Activated CD4-positive, alpha-beta T cell treated with anti-CD3 and anti-CD28 coated beads, Interleukin-2, Interleukin-4, amounts not matched to agents 100 ng/mL and 50 ng/mL, durations not matched to agents 16 hours and 8 hours (primary cell): ENCODE results near the gene NDUFV2.
"Not testable (repeated sequence)": the region's sequence is repeated elsewhere in the genome, so short reads cannot be mapped to it uniquely, and the experiment has no call there.

Experiments used
- DNase-seq: peaks from one replicate; pipeline ENCODE4 v3.0.0-alpha.2; 2020; ENCODE audit warnings: low spot score

Gene NDUFV2

DNA sequence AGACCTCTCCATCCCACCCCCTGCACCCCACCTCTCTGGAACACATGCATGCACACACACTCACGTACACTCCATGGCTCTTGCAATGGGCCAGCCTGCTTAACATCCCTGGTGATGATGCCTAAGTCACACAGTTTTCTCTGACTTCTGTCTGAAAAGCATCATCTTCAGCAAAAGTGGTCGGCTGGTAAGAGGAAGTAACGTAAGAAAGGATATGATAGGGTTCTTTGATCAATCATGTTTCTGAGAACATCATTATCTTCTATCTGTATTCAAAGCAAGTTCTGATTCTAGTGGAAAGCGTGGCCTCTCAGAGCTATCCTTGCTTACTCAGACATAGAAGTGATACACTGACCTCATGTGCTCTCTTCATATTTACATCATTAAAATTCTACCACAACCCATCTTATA is 11.4 kb upstream of the NDUFV2 start:
- peak; percentile 83 for DNase-seq

DNA sequence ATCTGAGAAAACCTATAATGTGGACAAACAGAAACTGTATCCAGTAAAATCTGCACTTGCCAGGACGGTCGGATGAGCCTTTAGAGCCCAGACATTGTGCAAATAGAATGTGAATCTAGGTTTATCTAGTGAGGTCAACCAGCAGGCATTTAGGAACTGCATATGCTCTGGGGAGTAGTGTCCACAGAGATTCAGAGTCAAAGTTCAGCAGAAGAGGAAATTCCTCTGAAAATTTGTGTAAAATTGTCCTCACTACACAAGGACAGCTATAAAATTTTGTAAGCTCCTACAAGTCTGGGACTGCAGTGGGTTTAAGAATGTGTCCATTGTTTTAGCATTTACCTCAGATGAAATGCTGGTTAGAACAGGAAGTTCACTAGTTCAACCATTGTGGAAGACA is 9.8 kb upstream of the NDUFV2 start:
- DNase-seq = no peak

DNA sequence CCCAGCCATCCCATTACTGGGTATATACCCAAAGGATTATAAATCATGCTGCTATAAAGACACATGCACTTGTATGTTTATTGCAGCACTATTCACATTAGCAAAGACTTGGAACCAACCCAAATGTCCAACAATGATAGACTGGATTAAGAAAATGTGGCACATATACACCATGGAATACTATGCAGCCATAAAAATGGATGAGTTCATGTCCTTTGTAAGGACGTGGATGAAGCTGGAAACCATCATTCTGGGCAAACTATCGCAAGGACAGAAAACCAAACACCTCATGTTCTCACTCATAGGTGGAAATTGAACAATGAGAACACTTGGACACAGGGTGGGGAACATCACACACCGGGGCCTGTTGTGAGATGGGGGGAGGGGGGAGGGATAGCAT is 9.4 kb upstream of the NDUFV2 start:
- DNase-seq = not testable (repeated sequence)

DNA sequence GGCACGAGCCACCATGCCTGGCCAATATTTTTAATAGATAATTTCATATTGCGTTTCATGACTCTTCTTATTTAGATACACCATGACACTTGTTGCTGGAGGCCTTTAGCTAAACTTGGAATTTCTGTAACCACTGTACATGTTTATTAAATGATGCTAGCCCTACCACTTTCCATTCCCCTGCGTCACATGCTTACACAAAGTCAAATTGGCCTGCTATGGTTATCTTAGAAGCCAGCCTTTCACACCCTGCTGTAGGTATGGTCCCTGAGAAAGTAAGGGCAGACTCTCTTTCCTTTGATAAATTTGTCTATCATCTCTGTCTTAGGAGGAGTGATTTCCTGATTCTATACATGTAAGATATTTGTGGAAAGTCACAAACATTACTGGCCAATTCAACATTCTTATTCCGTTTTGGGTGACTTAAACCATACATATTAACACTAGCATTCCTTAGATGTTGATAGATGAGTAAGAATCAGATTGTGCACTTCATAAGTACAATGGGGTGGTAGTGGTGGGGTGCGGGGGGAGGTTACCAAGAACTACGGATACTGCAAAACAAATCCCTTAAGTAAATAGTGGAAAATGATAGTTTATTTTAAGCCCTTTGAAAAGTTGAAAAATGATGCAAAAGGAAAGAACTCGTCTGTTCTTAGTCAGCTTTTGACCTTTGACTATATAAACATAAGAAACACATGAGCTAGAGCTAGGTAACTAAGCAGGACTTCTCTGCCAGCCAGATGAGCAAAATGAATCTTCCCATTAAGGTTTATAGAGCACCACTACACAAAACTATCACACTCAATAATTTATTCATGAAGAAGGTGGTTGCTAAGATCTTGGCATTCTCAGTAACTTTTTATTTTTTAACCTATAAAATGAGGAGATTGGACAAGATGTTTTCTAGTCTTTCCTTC is 7.9 kb upstream of the NDUFV2 start:
- peak; percentile 69 for DNase-seq

DNA sequence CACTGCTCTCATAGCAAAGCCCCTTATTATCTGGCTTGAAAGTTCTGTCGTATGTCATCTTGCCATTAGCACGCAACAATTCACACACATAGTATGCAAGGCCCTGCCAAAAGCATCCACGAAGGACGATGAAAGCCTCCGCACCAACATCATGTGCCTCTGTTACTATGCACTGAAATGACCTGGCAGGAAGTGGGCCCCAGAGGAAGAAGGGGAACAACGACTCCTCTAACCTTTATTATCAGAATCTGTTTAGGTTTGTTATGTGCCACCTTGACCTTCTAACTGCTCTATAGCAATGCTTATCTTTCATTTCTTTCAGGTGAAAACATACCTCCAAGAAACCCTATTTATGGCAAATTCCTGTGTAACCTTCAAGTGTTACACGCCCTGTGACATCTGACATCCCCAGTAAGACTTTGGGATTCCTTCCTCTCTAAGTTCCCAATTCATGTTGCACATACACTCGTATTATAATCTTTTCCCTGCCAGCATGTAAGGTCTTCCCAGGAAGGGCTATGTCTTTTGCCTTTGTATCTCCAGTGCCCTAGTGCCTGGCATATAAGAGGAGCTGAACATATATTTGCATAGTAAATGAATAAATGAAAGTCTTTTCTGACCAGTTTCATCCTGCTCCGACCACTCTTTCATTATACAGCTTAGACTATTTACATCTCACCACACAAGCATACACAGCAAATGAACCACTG is 7.0 kb upstream of the NDUFV2 start:
- peak; percentile 87 for DNase-seq

DNA sequence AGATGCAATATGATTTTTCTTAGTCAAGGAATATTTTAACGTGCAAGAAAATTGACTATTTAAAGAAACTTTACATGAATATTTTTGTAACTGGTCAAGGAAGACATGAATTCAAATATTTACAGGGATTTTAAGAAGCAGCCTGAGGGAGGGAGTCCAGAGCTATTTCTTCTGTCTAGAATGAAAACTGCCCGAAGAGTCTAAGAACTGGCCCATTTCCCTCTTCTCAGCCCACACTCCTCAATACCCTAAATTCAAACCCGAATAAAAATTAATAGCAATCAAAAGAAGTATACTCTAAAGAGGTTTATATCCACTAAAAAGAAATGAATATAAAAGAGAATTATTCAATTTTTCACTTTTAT is 6.5 kb upstream of the NDUFV2 start:
- no peak for DNase-seq

DNA sequence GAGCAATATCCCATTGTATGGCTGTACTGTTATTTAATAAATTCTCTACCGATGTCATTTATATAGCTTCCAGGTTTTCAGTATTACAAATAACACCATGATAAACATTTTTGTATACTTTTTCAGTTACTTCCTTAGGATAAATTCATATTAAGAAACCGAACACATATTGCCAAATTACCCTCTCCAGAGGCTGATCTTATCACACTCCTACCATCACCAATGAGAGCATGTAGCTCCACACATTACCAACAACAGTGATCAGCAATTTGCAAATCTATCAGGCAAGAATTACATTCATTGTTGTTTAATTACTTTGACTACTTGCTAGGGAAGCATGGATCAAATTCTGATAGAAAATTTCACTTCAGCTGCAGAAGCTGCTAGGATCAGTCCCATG is 5.8 kb upstream of the NDUFV2 start:
- no peak for DNase-seq

DNA sequence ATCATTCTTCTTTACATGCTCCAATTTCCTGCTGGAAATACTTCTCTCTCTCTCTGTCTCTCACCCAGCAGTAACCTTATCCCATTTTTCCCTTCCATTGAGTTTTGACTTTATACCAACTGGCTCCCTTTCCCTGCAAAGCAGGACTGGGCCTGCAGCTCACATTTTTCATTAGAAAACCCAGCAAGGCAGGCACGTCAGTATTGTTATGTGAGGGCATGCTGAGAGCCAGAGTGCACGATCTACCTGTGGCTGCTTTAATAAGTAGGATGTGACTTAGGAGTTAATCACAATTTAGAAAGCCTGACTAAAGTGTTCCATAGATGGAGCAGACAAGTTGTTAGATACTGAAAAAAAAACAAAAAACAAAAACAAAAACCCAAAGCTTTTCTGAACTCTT is 5.2 kb upstream of the NDUFV2 start:
- no peak for DNase-seq

DNA sequence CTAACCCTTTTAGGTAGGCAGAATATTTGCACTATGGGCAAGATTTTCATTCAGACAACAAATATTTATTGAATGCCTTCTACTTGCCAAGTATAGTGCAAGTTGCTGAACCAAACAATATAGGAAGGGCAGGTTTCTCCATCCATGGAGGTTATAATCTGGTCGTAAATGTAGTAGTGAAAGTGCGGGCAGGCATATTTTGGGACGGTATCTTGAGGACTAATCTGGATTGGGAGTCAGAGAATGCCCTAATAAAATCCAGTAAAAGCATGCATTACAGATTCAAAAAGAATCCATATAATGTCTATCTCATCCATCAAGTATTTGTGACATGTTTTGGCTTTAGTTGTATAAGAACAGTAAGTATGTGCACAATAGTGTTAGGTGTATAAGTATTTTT is 1.7 kb upstream of the NDUFV2 start:
- DNase-seq = no peak

DNA sequence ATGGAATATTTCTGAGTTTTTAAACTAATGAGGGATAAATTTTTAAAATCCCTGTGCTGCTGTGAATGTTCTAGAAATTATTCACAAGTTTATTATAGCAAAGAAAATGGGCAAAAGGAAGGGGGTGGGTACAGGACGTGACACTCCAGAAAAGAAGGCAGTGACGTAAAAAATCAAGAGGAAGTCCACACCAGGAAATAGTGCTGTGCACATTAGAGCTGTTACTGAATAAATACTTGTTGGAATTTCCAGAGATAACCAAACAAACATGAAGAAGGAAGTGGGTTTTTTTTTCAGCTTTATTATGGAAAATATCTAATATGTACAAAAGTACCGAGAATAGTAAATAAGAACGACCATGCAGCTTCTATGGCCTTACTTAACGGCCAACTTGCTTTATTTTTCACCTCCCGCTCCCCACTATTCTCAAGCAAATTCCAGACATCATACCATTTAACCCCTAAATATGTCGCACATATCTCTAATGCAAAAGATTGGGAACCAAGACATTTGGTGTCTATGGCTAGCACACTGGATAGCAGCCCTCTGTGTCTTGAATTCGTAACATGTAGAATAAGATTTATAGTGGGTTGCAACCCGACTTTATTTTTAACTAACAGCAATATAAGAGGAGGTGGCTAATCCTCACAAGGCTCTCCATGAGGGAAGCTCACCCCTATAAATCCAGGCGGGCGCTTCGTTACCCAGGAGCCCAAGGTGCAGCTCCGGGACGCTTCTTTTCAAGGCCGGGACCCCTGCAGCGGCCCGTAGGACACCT is 580 bp upstream of the NDUFV2 start:
- DNase-seq = peak; percentile 66

DNA sequence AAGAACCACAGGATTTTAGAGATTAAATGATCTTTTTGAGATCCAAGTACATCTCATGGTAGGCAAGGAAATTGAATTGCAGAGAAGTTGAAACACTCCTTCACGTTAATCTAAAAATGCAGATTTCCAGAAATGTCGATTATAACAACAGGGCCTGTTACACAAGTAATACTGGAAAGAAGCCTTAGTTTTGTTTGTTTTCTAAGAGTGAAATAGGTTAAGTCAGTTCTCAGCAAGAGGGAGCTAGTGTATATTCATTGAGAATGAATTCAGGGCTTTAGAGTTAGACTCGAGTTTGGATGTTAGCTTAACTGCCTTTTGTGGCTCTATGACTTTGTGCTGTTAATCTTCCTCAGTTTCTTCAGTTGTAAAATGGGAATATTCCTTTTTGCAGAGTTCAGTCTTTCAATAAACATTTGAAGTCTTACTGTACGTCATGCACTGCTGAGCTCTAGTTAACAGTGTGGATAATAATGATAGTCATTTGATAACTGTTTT is 926 bp downstream of the NDUFV2 start:
- DNase-seq = no peak

DNA sequence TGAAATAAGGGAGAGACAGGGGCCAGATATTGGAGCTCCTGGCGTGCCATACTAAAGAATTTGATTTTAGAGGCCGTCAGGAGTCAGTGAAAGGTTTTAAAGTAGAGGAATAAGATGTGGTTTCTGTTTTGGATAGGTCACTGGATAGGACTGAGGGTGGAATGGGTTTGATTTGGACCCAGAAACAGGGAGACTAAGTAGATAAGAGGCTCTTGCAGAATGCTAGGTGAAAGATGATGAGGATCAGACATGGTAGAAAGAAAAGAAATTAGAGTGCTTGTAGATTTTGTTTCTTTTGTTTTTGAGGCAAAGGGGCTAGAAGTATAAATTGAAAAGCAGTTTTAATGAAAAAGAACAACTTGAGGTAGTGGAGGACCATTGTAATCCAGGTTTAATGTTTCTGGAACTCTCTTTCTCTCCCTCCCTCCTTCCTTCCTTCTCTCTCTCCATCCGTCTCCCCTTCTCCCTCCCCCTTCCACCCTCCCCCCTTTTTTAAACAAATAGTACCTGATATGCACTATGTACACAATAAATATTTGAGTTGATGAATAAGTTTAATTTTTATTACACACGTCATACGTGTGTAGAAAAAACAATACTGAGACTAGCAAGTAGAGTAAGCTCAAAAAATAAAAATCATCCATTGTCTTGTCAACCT is 1.9 kb downstream of the NDUFV2 start:
- no peak for DNase-seq

DNA sequence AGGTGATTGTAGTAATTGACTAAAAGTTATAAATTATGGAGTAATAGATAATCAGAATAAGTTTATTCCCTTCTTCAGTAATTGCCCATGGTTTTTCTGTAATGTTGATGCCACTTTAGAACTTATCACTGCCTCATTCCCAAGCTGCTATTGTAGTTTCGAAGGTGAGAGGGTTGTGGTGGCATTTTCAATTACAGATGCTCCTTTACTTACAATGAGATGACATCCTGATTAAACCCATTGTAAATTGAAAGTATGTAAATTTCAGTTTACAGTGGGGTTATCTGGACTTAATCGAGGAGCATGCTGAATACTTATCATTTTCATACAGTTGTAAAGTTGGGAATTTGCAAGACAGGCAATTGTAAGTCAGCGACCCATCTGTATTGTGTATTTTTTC is 2.9 kb downstream of the NDUFV2 start:
- no peak for DNase-seq

DNA sequence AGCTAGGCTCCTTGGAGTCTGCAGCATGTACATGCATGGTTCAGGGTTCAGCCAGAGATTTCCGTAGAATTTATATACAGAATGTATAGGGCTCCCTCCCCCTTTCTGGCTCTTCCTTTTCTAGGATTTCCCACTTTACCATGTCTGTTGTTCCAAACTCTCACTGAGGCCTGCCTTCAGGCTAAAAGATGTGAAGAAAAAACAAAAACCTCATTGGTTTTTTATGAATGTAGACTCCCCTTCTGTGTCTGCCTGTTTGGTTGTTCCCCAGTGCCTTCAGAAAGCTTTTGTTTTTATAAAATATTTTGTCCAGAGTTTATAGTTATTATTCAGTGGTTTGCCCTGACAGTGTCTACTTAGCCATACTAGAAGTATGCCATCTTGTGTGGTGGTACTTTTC is 3.6 kb downstream of the NDUFV2 start:
- DNase-seq = no peak

DNA sequence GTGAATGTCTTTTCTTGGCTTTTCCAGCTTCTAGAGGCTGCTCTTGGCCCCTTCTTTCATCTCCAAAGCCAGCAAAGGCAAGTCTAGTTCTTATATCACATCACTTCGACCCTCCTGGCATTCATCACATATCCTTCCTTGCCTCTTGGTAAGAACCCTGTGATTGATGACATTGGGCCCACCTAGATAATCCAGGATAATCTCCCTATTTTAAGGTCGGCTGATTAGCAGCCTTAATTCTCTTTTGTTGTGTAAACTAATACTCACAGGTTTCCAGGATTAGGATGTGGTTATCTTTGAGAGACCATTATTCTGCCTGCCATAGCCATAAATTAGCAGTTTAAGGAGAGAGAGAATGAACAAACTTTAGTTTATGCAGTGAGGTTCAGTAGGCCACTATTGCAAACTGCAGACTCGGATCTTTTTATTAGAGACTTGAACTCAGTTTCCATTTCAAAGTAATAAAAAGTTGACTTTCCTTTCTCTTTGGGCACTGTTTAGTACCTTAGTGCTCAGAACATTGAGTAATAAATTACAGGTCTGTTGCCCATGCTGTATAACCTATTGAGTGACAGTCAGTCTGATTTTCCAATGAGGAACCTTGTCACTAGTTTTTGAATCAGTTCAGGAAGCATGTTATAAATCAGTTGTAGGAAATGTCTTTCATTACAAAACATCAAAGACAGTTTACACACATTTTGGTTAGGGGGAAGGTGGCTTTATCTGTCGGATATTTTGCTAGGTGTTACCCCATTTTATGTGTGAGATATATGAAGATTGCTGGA is 4.5 kb downstream of the NDUFV2 start:
- no peak for DNase-seq

DNA sequence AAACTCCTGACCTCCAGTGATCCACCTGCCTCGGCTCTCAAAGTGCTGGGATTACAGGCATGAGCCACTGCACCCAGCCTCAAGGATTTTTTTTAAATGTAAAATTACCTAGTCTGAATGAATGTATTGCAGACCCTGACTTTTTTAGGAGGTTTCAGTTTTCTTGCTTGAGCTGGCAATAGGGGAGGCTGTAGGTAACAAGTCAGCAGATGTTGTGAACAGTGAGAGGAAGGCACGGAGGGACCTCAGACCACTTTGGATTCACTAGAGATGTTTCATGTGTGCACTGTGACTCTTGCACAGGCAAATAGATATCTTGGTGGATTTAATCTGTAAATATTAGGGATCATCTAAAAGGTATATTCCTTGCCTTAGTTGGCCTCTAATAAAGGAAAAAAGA is 6.4 kb downstream of the NDUFV2 start:
- no peak for DNase-seq

DNA sequence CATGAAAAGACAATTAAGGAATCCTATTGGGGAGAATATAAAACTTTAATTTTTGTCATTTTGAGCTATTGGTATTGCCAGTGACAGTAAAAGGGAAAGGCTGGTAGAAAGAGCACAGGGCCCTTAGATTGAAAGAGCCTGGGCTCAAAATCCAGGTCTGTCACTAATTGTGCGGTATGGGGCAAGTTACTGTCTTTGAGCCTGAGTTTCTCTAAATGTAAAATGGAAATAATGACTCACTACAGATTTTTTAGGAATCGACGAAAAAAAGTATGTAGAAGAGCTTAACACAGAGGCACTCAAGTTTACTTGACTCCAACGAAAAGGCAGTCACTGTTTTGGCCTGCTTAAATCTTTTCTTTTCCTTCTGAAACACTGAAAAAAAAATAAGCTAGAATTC is 7.0 kb downstream of the NDUFV2 start:
- no peak for DNase-seq

DNA sequence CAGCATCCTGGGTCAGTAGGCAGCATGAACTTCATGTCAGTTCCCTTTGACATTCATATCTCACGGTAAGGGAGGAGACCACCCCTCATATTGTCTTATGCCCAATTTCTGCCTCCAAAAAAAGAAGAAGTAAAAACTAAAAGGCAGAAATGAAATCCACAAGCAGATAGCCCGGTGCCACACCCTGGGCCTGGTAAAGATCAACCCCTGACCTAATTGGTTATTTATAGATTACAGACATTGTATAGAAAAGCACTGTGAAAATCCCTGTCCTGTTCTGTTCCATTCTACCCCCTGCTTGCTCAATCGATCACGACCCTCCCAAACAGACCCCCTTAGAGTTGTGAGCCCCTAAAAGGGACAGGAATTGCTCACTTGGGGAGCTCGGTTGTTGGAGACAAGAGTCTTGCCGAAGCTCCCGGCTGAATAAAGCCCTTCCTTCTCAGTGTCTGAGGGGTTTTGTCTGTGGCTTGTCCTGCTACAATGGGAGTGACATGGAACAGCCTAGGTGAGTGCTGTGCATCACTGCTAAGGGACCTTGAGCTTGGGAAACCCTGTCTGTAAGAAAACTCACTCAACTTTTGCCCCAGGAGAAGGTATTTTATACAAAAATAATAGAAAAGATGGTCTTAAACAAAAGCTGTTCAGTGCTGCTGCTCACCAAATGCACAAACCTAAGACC is 11.1 kb downstream of the NDUFV2 start:
- no peak for DNase-seq

DNA sequence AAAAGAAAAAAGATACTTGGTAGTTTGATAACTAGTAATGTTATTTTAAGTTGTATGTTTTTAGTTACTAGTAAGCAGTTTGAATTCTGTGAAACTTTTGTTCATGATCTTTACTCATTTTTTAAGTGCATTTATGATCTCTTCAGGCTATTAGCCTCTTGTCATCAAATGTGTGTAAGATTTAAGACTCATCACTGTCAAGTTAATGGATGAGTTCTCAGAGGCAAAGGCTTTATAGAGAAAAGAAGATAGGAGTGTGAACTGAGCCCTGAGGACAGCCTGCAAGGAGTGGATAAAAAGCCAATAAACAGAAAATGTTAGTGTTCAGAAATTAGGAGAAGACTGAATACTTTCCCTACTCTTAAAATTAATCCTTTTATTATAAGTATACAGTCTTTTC is 13.5 kb downstream of the NDUFV2 start:
- no peak for DNase-seq

DNA sequence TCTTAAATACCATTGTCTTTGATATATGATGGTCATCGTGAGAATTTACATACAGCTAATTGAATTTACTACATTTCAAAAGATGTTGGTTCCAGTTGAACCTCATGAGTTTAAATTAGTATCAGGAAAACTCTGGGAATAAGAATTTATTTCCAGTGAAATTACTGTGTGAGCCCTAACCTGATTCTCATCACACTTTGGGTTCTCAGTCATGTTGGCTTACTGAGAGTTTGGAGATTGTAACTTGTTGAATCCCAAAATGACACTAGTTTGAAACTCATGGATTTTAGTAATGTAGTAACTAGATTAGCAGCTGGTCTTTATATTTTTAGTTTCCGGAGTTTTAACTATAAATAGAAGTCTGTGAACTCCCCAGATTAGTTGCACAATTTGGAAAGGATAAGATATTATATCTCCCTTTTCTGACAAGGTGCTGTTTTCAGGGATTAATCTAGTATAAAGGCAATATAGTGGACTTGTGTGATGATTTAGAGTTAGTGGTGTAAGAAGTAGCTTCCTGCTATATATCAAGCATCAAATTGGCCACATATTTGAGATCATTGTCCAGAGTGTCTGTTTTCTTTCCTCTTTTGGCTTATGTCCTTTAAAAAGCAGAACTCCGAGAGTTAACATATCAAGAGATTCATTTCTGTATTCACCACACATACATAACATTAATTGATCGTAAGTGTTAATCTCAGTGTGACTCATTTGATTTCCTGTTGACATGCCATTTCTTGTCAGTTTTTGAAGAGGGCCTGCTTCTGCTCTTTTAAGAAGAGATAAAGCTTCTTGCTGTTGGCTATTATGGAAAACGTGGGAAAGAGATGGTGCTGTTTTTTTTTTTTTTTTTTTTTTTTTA is 15.7 kb downstream of the NDUFV2 start:
- peak; percentile 81 for DNase-seq
